ENCODE data around the gene GRID2.

Gene GRID2

DNA sequence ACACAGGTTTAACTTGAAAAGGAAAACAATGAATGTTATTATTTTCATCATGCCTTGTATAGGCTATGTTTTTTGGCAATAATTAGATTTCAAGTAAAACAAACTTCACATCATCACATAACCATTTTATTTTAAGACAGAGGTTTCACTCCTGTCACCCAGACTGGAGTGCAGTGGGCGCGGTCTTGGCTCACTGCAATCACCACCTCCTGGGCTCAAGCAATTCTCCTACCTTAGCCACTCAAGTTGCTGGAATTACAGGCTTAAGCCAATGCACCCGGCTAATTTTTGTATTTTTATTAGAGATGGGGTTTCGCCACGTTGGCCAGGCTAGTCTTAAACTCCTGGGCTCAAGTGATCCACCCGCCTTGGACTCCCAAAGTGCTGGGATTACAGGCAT, 866.2 kb downstream of the GRID2 start:
- Histone ChIP-seq H3K9me3 (ENCODE audit: control insufficient read depth, insufficient read depth, low read length) (no peaks in the 10 kb centered on the region), H3K4me3 (ENCODE audit: low read depth, low read length) (no peak overlapping the region), H3K9ac (ENCODE audit: low read depth, low read length) (no peak overlapping the region), H3K4me1 (ENCODE audit: control insufficient read depth, insufficient read depth, low read length) (no peaks in the 10 kb centered on the region), H3K27me3 (ENCODE audit: control insufficient read depth, insufficient read depth, low read length) (no peaks in the 10 kb centered on the region), H3K36me3 (ENCODE audit: control insufficient read depth, insufficient read depth, low read length) (no peaks in the 10 kb centered on the region)

DNA sequence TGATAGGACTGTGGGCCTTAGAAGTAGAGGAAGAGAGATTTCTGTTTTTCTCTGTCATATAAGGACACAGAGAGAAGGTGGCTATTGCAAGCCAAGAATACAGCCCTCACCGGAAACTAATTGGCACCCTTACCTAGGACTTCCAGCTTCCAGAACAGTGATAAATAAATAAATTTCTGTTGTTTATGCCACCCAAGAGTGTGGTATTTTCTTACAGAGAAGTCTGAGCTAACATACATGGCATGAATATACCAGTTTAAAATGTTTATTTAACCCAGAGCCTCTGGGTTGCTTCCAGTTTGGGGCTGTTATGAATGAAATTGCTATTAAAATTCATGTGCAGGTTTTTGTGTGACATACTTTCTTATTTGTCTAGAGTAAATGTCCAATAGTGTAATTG, 870.8 kb downstream of the GRID2 start:
- no peaks in the 10 kb centered on the region for H3K27me3 ChIP-seq (ENCODE audit: control insufficient read depth, insufficient read depth, low read length)
- H3K36me3 ChIP-seq (ENCODE audit: control insufficient read depth, insufficient read depth, low read length) = no peaks in the 10 kb centered on the region
- H3K4me1 ChIP-seq (ENCODE audit: control insufficient read depth, insufficient read depth, low read length) = no peaks in the 10 kb centered on the region
- no peak overlapping the region for H3K9ac ChIP-seq (ENCODE audit: low read depth, low read length)
- no peak overlapping the region for H3K4me3 ChIP-seq (ENCODE audit: low read depth, low read length)
- no peaks in the 10 kb centered on the region for H3K9me3 ChIP-seq (ENCODE audit: control insufficient read depth, insufficient read depth, low read length)

DNA sequence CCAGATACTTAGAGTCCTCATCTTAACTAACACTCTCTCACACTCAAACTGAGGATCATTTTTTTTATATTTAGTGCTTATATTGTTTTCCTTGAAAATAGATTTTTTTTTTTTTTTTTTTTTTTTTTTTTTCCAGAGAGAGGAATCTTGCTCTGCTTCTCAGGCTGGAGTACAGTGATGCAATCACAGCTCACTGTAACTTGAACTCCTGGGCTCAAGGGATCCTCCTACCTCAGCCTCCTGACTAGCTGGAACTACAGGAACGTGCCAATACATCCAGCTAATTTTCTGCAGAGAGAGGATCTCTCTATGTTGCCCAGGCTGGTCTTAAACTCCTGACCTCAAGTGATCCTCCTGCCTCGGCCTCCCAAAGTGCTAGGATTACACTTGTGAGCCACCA, 874.5 kb downstream of the GRID2 start:
- Histone ChIP-seq H3K4me1 (ENCODE audit: control insufficient read depth, insufficient read depth, low read length) (no peaks in the 10 kb centered on the region), H3K36me3 (ENCODE audit: control insufficient read depth, insufficient read depth, low read length) (no peaks in the 10 kb centered on the region), H3K9me3 (ENCODE audit: control insufficient read depth, insufficient read depth, low read length) (no peaks in the 10 kb centered on the region), H3K4me3 (ENCODE audit: low read depth, low read length) (no peak overlapping the region), H3K27me3 (ENCODE audit: control insufficient read depth, insufficient read depth, low read length) (no peaks in the 10 kb centered on the region), H3K9ac (ENCODE audit: low read depth, low read length) (no peak overlapping the region)

DNA sequence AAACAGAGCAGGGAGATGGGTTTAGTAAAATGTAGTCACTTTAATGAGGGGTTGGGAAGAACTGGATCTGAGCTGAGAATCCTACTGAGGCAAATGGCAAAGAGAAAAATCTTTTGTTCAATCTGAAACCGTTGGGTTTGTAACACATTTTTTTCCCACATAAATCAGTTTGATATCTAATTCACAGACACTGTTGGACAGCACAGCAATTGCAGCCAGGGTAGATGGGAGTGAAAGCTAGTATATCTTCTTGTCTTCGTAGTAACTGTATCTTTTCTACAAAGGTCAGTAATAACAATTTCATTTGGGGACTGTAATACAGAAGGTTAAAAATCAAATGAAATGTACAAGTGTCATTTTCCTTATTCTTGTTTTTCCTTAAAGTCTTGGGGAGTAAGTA, 875.3 kb downstream of the GRID2 start:
- H3K9ac ChIP-seq (ENCODE audit: low read depth, low read length) = no peak overlapping the region
- no peaks in the 10 kb centered on the region for H3K36me3 ChIP-seq (ENCODE audit: control insufficient read depth, insufficient read depth, low read length)
- H3K27me3 ChIP-seq (ENCODE audit: control insufficient read depth, insufficient read depth, low read length) = no peaks in the 10 kb centered on the region
- no peaks in the 10 kb centered on the region for H3K9me3 ChIP-seq (ENCODE audit: control insufficient read depth, insufficient read depth, low read length)
- H3K4me3 ChIP-seq (ENCODE audit: low read depth, low read length) = no peak overlapping the region
- H3K4me1 ChIP-seq (ENCODE audit: control insufficient read depth, insufficient read depth, low read length) = no peaks in the 10 kb centered on the region

DNA sequence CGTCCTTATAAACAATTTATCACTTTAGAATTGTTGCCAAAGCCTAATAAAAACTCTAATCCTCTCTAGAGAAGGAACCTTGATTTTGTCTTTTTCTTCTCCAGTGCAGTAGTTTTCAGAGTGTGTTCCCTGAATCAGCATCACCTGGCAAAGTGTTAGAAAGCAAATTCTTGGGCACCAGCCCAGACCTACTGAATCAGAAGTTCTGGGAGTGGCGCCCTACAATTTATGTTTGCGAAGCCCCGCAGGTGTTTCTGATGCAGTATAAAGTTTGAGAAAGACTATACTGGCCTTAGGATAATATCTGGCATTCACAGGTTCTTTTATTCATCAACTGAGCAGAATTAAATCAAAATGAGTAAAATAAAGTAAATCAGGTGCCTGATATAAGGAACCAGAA, 879.0 kb downstream of the GRID2 start:
- H3K27me3 ChIP-seq (ENCODE audit: control insufficient read depth, insufficient read depth, low read length) = no peaks in the 10 kb centered on the region
- H3K36me3 ChIP-seq (ENCODE audit: control insufficient read depth, insufficient read depth, low read length) = no peaks in the 10 kb centered on the region
- H3K4me3 ChIP-seq (ENCODE audit: low read depth, low read length) = no peak overlapping the region
- no peaks in the 10 kb centered on the region for H3K9me3 ChIP-seq (ENCODE audit: control insufficient read depth, insufficient read depth, low read length)
- H3K9ac ChIP-seq (ENCODE audit: low read depth, low read length) = no peak overlapping the region
- no peaks in the 10 kb centered on the region for H3K4me1 ChIP-seq (ENCODE audit: control insufficient read depth, insufficient read depth, low read length)

DNA sequence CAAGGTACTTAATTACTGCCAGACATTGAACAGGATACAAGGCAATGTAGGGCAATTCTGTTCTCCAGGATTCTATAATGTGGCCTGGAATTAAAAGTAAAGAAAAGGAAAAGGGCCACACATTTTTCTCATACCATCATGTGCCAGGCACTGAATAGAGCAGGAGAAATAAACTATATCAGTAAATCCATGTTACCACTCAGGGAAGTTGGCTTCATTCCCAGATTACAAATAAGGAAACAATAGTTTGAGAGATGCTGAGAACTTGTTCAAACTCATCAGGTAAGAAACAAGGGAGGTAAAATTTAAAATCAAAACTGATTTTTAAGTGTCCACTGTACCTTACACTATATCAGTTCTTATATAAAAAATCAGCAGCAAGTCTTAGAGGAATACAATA, 879.8 kb downstream of the GRID2 start:
- Histone ChIP-seq H3K36me3 (ENCODE audit: control insufficient read depth, insufficient read depth, low read length) (no peaks in the 10 kb centered on the region), H3K9me3 (ENCODE audit: control insufficient read depth, insufficient read depth, low read length) (no peaks in the 10 kb centered on the region), H3K4me1 (ENCODE audit: control insufficient read depth, insufficient read depth, low read length) (no peaks in the 10 kb centered on the region), H3K27me3 (ENCODE audit: control insufficient read depth, insufficient read depth, low read length) (no peaks in the 10 kb centered on the region), H3K4me3 (ENCODE audit: low read depth, low read length) (no peak overlapping the region), H3K9ac (ENCODE audit: low read depth, low read length) (no peak overlapping the region)

DNA sequence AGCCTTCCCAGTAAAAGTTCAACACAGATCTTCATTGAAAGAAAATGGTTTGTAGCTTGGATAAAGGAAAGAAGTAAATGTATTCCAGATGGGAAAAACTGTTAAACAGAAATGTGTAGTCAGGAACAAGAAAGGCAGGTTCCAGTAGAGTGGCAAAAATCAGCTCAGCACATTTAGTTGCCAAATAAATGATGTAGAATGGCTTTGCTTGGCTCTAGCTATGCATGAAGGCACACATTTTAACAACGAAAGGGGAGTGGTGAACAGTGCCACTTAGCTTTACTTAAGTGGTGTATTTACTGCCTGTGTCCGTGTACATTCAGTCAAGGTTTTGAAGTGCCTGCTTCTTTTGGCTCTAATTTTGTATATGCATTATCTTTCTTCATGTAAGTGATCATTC, 880.3 kb downstream of the GRID2 start:
- Histone ChIP-seq H3K27me3 (ENCODE audit: control insufficient read depth, insufficient read depth, low read length) (no peaks in the 10 kb centered on the region), H3K4me3 (ENCODE audit: low read depth, low read length) (no peak overlapping the region), H3K9ac (ENCODE audit: low read depth, low read length) (no peak overlapping the region), H3K4me1 (ENCODE audit: control insufficient read depth, insufficient read depth, low read length) (no peaks in the 10 kb centered on the region), H3K36me3 (ENCODE audit: control insufficient read depth, insufficient read depth, low read length) (no peaks in the 10 kb centered on the region), H3K9me3 (ENCODE audit: control insufficient read depth, insufficient read depth, low read length) (no peaks in the 10 kb centered on the region)

DNA sequence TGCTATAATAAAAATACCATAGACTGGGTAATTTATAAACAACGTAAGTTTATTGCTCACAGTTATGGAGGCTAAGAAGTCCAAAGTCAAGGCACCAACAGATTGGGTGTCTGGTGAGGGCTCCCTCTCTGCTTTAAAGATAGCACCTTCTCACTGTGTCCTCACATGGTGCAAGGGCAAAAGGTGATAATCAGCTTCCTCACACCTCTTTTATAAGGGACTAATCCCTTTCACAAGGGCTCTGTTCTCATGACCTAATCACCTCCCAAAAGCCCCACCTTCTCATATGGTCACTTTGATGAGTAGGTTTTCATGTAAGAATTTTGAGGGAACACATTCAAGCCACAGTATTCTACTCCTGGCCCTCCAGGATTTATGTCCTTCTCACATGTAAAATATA, 883.1 kb downstream of the GRID2 start:
- Histone ChIP-seq H3K4me3 (ENCODE audit: low read depth, low read length) (no peak overlapping the region), H3K36me3 (ENCODE audit: control insufficient read depth, insufficient read depth, low read length) (no peaks in the 10 kb centered on the region), H3K4me1 (ENCODE audit: control insufficient read depth, insufficient read depth, low read length) (no peaks in the 10 kb centered on the region), H3K9me3 (ENCODE audit: control insufficient read depth, insufficient read depth, low read length) (no peaks in the 10 kb centered on the region), H3K27me3 (ENCODE audit: control insufficient read depth, insufficient read depth, low read length) (no peaks in the 10 kb centered on the region), H3K9ac (ENCODE audit: low read depth, low read length) (no peak overlapping the region)

DNA sequence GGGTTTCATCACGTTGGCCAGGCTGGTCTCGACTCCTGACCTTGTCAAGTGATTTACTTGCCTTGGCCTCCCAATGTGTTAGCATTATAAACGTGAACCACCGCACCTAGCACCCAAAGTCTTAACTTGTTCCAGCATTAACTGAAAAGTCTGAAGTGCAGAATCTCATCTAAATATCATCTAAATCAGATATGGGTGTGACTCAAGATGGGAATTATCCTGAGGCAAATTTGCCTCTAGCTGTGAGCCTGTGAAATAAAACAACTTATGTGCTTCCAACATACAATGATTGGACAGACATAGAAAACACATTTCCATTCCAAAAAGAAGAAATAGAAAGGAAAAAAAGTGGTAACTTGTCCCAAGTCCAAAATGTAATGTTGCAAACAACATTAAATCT, 883.7 kb downstream of the GRID2 start:
- Histone ChIP-seq H3K4me3 (ENCODE audit: low read depth, low read length) (no peak overlapping the region), H3K36me3 (ENCODE audit: control insufficient read depth, insufficient read depth, low read length) (no peaks in the 10 kb centered on the region), H3K9ac (ENCODE audit: low read depth, low read length) (no peak overlapping the region), H3K27me3 (ENCODE audit: control insufficient read depth, insufficient read depth, low read length) (no peaks in the 10 kb centered on the region), H3K9me3 (ENCODE audit: control insufficient read depth, insufficient read depth, low read length) (no peaks in the 10 kb centered on the region), H3K4me1 (ENCODE audit: control insufficient read depth, insufficient read depth, low read length) (no peaks in the 10 kb centered on the region)

DNA sequence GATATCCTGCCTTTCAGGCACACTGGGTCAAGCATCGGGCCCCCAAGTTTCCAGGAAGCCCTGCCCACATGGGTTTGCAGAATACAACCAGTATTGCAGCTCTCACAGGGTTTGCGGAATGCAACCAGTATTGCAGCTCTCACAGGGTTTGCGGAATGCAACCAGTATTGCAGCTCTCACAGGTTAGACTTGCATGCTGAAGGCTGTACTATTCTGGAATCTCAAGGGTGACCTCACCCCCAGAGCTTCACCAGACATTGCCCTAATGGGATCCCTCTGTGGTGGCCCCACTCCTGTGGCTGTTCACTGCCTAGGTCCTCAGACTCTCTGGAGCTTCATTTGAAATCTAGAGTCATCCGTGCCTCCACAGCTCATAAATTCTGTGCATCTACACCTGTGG, 884.1 kb downstream of the GRID2 start:
- Histone ChIP-seq H3K9ac (ENCODE audit: low read depth, low read length) (no peak overlapping the region), H3K4me1 (ENCODE audit: control insufficient read depth, insufficient read depth, low read length) (no peaks in the 10 kb centered on the region), H3K9me3 (ENCODE audit: control insufficient read depth, insufficient read depth, low read length) (no peaks in the 10 kb centered on the region), H3K27me3 (ENCODE audit: control insufficient read depth, insufficient read depth, low read length) (no peaks in the 10 kb centered on the region), H3K4me3 (ENCODE audit: low read depth, low read length) (no peak overlapping the region), H3K36me3 (ENCODE audit: control insufficient read depth, insufficient read depth, low read length) (no peaks in the 10 kb centered on the region)

DNA sequence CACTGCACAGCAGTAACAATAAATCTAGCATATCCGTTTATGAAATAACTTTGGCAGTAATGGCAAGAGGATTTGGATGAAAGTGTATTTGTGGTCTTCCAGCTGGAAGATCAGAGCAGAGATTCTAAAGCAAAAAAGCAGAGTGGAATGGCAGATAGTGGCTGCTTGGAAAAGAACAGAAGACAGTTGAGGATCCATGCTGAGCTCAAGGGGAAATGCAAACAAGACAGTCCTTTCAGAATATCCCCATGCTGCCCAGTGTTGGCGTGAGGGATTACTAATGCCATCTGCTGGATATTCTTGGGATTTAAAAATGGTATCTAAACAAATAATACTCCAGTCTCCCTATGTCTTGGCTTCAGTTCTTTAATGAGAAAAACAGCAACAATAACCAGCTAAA, 895.7 kb downstream of the GRID2 start:
- Histone ChIP-seq H3K4me1 (ENCODE audit: control insufficient read depth, insufficient read depth, low read length) (peaks cover 16% of the 10 kb centered on the region), H3K36me3 (ENCODE audit: control insufficient read depth, insufficient read depth, low read length) (no peaks in the 10 kb centered on the region), H3K9ac (ENCODE audit: low read depth, low read length) (no peak overlapping the region), H3K27me3 (ENCODE audit: control insufficient read depth, insufficient read depth, low read length) (no peaks in the 10 kb centered on the region), H3K9me3 (ENCODE audit: control insufficient read depth, insufficient read depth, low read length) (no peaks in the 10 kb centered on the region), H3K4me3 (ENCODE audit: low read depth, low read length) (no peak overlapping the region)

DNA sequence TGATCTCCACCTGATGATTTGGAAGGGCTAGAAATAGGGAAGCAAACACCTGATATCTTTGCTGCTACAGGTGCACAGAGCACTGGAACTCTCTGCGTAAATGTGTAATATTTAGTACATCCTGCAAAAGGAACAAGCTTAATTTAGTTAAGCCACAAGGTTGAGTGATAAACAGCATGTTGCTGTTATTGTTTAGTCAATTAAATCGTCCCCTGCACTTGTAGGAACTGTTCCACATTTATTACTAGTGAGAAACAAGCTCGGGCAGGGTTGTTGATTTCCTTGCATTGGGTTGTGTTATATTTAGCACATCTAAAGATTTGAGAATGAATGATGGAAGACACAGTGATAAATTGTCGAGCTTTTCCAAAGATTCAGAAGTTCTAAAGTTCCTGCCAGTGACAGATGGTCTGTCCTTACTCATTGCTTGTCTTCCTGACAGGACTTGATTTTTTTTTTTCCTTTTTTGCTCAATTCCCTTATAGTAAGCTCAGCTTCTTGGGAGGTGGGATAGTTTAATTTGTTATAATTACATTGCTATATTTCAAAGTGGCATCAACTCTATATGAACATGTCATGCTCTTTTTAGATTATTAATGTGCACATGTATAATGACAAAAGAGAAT, 897.8 kb downstream of the GRID2 start:
- H3K27me3 ChIP-seq (ENCODE audit: control insufficient read depth, insufficient read depth, low read length) = no peaks in the 10 kb centered on the region

More for the DNA sequence above, 897.8 kb downstream of the GRID2 start:
- Histone ChIP-seq H3K4me3 (ENCODE audit: low read depth, low read length) (no peak overlapping the region), H3K4me1 (ENCODE audit: control insufficient read depth, insufficient read depth, low read length) (peaks cover 16% of the 10 kb centered on the region), H3K36me3 (ENCODE audit: control insufficient read depth, insufficient read depth, low read length) (no peaks in the 10 kb centered on the region), H3K9ac (ENCODE audit: low read depth, low read length) (no peak overlapping the region), H3K9me3 (ENCODE audit: control insufficient read depth, insufficient read depth, low read length) (no peaks in the 10 kb centered on the region)
